Measurements from ENCODE around the gene SIK3.

DNA sequence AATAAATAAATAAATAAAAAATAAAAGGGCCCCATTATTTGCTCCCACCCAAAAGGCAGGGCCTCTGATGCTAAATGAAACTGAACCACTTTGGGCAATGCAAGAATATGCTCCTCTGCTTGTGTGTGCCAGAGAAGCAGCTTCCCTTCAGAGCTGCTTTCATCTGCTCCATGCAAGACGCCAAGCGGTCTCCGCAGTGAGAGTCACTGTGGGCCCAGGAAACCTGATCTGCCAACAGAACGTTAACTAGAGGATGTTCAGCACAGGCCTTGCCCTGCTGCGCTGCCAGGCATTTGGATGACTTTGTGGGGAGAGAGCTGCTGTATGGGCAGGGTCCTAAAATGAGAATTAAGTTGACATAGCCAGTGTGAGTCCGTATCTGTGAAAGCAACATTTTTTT, 217.1 kb downstream of the SIK3 start:
- no peak for TF ChIP-seq CTCF (IDR thresholded peaks at IDR 0.05; ENCODE audit: insufficient read depth, low read length)
- no peak for TF ChIP-seq POLR2AphosphoS5 (IDR thresholded peaks at IDR 0.05; ENCODE audit: low read depth)
- no peak for TF ChIP-seq REST (IDR thresholded peaks at IDR 0.05; ENCODE audit: insufficient replicate concordance, low read depth)
- no peak for TF ChIP-seq SPI1 (IDR thresholded peaks at IDR 0.05; ENCODE audit: borderline replicate concordance, low read depth)
- TF ChIP-seq GABPA (IDR thresholded peaks at IDR 0.05; ENCODE audit: low read depth): no peak

All from HL-60 (cell line).